Measurements from ENCODE around the gene DENND5B. TPM values are rescaled to one million over a fixed set of nuclear protein-coding genes. Genes with fewer than 3 reads are reported as not detected.

DENND5B gene
- total and polyA plus RNA-seq, 2 of the 4 experiments (the other 2 are of a cell fraction), result 5.5 to 13.4 TPM

GRCh38 chr12:31629756-31630732 lies 39.1 kb upstream of the DENND5B start:
- Histone ChIP-seq H3K9ac (ENCODE audit: low read depth, low read length) (no peak overlapping the region), H2AK9ac (replicated peaks; ENCODE audit: low read depth, low read length, poor library complexity) (no peak overlapping the region), H3K14ac (replicated peaks; ENCODE audit: low read depth, low read length) (no peak overlapping the region), H4K5ac (ENCODE audit: low read depth, low read length) (no peak overlapping the region), H3K4me1 (ENCODE audit: control insufficient read depth, insufficient read depth, low read length) (no peaks in the 10 kb centered on the region; the same call in 1 of the 2 replicates), H2BK5ac (ENCODE audit: low read depth, low read length, poor library complexity, severe bottlenecking) (no peak overlapping the region), H3K18ac (ENCODE audit: low read depth, low read length) (no peak overlapping the region), H3K23ac (ENCODE audit: low read depth, low read length) (no peak overlapping the region), H2BK20ac (ENCODE audit: low read depth, low read length) (no peak overlapping the region), H3K36me3 (ENCODE audit: control insufficient read depth, insufficient read depth, low read length) (no peaks in the 10 kb centered on the region), H3K9me1 (ENCODE audit: insufficient read depth, low read length) (no peaks in the 10 kb centered on the region), H3K4ac (ENCODE audit: low read depth, low read length) (no peak overlapping the region), H3K4me3 (ENCODE audit: insufficient read depth, low read depth, low read length) (no peak overlapping the region), H3K27ac (ENCODE audit: insufficient read depth, low read length) (no peak overlapping the region), H2AK5ac (ENCODE audit: low read depth, low read length) (no peak overlapping the region), H3K4me2 (ENCODE audit: low read depth, low read length) (no peak overlapping the region), H2BK15ac (ENCODE audit: low read depth, low read length) (no peak overlapping the region), H3K79me1 (ENCODE audit: low read depth in 1 of 2, low read length in 2 of 2) (no peaks in the 10 kb centered on the region), H4K8ac (ENCODE audit: low read depth in 2 of 2, low read length in 2 of 2) (peak overlapping the region in 1 of 2 experiments; percentile 8; a peak in 1 of 4 replicates), H4K91ac (ENCODE audit: insufficient read depth, low read depth, low read length) (no peak overlapping the region), H4K20me1 (ENCODE audit: insufficient read depth, low read length) (no peaks in the 10 kb centered on the region), H2AFZ (replicated peaks; ENCODE audit: low read length, poor library complexity) (peak overlapping the region; percentile 70), H3K56ac (ENCODE audit: extremely low read depth, insufficient read depth, low read length) (no peak overlapping the region), H3K27me3 (ENCODE audit: control insufficient read depth, insufficient read depth, low read length) (no peaks in the 10 kb centered on the region; the same call in 1 of the 2 replicates), H2BK120ac (ENCODE audit: low read depth, low read length) (no peak overlapping the region), H3K9me3 (ENCODE audit: control insufficient read depth, insufficient read depth, low read length) (no peaks in the 10 kb centered on the region)
- TF ChIP-seq ELK1 (IDR thresholded peaks at IDR 0.05; ENCODE audit: borderline replicate concordance, low read depth, low read length) (no peak), BHLHE40 (IDR thresholded peaks at IDR 0.05; ENCODE audit: low read depth, low read length) (no peak), CHD1 (IDR thresholded peaks at IDR 0.05; ENCODE audit: low read depth, low read length) (no peak)
- POLR2A ChIA-PET (ENCODE audit: unreplicated experiment), result no interaction called here
- CTCF ChIA-PET, result interaction anchor here (0.6 to 1.0 kb wide), 3 partner anchors 21 to 227 kb away, joined by 3 to 5 read pairs (median 3); no protein-coding TSS in a partner anchor
- DNase-seq, result peak; percentile 55
- ATAC-seq (ENCODE audit: low read depth), result no peak; the same call in 1 of the 2 replicates
- dilution Hi-C loops (cut with HindIII; ENCODE audit: low sequenced_read_pairs, unreplicated experiment), result no loop called here
- no TSS peak for BruUV-seq (replicated peaks)
- in situ Hi-C loops (cut with MboI; ENCODE audit: low sequenced_read_pairs), result loop anchor here (10.0 kb wide), 1 partner anchor 365 kb away; no protein-coding TSS in a partner anchor
- 39% methylated on average over 5 of the region's 16 CpGs; no CpG with 5 or more reads in 1 of the 2 experiments for WGBS, 2 experiments (ENCODE audit: extremely low coverage in 2 of 2, insufficient read length in 1 of 2)
- intact Hi-C loops (cut with micrococcal nuclease), result no loop called here

All from IMR-90 (cell line).